Measurements from ENCODE around the gene AMPD3.

The AMPD3 gene

DNA sequence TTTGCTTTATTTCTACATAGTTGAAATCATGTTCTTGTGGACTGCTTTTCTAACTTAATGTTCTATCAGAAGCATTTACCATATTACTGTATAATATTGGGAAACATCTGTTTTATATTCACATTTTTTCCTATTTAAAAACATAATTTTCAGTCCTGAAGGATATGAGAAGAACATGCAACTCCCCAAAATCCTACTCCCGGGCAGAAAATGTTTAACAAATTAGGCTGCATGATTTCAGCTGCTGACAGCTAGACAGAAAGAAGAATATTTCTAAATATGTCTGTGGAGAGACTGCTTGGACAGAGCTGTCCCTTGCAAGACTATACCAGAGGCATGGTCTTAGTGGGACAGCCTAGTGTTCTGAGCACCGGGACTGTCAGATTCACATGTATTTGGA lies 15.7 kb upstream of the AMPD3 start:
- DNase-seq: no peak

DNA sequence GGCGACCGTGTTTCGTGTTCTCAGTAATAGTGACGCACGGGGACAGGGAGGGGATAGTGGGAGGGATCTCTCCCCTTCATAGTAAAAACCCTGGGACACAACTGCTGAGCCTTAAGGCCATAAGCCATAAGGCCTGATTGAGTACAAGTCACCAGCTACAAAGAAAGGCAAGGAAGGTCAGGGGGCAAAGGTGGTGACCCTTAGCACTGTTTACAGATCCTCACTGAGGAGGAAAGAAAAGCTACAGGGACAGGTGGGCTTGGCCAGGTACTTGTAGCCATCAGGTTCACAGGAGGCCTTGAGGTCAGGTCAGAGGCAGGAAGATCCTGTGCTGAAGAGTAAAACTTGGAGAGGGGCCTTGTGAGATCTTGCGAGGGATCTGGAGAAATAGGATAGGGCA lies 15.1 kb upstream of the AMPD3 start:
- DNase-seq: no peak

DNA sequence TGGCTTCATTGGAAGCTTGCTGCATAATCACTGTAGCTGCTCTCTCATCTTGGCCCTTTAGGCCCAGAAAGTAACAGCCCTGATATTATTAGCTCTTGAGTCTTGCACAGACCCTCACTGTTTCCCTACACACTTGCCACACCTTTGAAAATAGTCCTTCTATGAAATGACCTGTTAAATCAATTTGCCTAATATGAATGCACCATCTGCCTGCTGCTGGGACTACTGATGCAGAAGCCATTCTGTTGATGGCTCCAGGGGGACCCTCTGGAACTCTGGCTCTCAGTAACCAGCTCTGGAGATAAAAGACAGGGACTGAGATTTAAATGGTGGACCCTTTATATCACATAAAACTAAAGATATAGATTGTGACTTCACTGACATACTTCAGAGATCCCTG lies 14.7 kb upstream of the AMPD3 start:
- no peak for DNase-seq

DNA sequence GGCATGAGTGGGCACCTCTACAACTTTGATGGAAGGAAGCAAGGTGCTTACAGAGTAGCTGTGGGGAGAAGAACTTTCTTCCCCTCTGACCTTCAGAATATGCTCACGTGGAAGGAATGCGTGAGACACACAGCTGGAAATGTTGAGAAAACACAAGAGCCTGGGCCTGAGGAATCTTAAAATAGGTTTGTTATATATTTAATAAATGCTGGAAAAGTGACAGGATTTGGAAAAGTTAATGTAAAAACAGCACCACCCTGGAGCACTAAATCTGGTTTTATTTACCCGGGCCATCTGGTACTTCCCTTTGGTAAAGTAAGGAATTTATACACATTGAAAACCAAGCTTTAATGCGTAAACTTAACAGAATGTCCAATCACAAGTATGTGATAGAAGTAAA lies 14.0 kb upstream of the AMPD3 start:
- DNase-seq: no peak

DNA sequence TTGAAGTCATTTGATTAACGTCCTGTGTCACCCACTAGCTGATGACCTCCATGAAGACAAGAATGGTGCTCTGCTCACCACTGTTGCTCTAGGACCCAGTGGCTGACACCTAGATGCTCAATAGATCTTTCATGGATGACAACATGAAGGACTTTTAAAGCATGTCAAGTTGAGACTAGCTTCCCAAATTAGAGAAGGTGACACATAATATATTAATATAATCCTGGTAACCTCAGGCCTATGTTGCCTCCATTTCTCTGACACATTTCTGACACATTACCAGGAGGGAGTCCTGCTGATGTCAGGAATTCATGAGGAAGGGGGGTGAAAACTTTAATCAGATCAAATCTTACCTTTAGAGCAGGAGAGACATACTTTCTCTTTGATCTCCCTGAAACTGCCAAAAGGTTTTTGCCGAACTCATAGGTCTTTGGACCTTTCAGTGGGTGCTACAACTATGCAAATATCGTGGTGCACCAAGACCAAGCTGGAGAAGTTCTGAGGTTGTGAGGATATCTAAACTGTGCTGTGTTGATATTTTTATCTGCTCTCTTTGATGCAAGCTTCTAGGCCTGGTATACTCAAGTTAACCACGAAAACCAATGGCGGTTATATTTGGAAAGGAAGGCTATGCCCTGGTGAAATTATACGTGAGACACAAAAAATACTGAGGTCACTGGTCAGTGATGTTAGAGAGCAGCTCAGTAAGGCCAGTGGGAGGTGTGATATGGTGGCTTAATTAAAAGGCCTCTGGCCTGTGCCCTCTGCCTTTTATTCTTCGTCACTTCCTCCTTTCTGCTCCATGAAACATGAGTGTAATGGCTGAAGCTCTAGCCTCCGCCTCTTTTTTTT lies 13.2 kb upstream of the AMPD3 start:
- DNase-seq: no peak

DNA sequence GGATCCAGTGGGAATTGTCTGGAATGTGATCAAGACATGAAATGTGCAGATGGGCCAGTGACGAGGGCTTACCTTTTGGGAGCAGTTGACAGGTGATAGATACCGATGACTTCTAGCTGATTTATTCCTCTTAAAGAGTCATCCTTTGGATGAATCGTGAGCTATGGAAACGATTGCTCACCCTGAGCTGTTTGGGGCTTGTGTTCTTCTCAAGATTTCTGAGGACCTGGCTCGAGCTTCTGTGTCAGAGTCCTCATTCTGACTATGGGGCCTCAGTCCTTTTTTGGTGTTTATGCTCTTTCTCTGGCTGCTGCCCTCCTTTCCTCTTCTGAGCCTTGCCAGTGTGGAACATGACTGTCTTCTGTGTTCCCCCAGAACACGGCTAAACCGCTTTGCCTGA lies 11.9 kb upstream of the AMPD3 start:
- peak in 1 of 2 experiments; percentile 45 for DNase-seq

DNA sequence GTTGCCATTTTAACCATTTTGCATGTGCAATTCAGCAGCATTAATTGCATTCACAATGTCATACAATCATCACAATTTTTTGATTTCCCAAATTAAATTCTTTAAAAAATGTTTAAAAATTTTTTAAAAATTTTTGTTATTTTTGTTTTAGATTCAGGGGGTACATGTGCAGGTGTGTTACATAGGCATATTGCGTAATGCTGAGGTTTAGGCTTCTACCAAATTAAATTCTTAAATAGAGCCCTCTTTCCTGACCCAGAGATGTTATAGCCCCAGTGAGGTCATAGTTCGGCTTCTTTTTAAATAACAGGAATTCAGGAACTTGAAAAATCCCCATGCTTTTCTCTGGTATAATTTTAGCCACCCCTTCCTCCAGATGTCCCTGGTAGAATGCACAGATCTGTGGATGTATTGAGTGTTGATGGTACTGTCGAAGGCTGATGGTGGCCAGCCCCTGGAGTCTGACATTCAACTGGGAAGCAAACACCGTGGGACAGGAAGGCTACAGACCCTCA lies 11.3 kb upstream of the AMPD3 start:
- no peak for DNase-seq

DNA sequence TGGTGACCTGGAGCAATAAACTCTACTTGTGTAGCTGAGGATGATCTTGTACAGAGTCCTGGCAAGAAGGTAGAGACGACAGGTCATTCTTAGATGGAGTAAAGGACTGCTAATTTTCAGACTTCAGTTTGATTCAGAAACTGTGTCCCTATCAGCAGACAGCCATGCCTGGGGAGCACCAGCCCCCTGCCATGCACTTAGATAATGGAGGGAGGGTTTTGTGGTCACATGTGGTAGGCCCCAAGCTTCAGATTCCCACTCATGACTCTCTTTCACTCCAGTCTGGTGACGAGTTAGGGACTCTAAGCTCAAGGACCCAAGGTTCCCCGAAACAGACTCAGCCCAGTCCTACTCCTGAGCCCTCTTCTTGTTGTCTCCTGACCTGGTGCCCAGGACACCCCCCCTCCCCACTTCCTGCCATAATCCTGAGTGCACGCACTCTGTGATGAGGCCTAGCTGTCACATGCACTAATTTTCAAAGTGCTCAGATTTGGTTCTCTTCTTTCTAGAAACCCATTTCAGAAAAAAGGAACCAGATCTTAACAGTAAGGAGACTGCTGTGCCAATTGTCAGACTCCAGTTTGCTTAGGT lies 10.2 kb upstream of the AMPD3 start:
- no peak for DNase-seq

DNA sequence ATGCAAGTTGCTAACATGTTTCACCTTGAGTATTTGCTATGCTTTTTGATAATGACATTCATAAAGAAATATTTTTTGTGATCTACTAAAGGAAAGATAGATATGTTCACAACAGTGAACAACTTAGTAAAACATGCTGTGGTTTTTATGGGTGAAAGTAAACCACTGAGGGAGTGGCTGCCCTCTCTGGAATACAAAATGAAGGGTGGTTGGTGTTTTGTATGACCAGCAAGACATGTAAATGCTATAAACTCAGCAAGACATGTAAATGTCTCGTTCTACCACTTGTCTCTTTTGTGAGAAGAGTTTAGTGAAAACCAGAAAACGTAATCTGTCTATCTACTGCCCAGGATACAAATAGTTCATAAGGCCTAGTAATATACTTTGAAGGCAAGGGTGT lies 7.6 kb upstream of the AMPD3 start:
- no peak for DNase-seq

DNA sequence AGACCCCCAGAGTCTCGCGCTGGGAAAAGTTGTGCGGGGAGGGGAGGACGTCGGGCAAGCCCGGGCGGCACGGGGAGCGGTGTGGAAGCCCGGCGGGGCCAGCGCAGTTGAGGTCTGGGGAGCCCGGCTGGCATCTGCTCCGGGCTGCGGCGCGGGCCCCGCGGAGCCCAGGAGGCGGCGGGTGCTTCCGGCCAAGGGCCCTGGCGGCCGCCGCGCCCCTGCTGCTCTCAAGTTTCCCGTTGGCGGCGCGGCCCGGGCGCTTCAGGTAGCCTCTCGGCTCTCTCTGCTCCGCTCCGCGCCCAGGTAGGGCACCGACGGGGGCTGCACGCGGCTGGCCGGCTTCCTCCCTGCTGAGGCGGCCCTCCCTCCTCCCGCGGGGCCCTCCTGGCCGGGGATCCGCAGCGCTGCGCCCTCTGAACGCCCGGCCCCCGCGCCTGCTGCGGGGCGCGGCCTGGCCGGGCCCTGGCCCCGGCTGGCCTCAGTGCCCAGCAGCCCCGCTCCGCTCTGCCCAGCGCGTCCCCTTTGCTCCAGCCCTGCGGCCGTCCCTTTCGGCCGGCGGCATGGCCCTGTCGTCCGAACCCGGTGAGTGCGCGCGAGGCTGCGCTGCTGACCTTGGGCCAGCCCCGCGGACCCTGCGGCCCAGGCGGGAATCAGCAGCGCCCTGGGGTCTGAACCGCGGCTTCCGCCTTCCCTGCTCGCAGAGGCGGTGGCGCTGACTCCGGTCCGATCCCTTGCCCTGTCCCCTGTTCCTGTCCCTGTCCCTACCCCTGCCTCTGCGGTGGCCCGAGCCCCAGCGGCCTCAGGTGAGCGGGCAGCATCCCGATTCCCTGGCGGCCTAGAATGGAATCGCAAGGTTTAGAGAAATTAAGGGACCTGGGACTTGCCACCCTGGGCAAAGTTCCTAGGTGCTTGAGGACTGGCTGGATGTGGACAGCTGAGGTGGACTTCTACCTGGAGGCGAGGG lies 4.3 kb upstream of the AMPD3 start:
- DNase-seq: peak; percentile 58 to 68

DNA sequence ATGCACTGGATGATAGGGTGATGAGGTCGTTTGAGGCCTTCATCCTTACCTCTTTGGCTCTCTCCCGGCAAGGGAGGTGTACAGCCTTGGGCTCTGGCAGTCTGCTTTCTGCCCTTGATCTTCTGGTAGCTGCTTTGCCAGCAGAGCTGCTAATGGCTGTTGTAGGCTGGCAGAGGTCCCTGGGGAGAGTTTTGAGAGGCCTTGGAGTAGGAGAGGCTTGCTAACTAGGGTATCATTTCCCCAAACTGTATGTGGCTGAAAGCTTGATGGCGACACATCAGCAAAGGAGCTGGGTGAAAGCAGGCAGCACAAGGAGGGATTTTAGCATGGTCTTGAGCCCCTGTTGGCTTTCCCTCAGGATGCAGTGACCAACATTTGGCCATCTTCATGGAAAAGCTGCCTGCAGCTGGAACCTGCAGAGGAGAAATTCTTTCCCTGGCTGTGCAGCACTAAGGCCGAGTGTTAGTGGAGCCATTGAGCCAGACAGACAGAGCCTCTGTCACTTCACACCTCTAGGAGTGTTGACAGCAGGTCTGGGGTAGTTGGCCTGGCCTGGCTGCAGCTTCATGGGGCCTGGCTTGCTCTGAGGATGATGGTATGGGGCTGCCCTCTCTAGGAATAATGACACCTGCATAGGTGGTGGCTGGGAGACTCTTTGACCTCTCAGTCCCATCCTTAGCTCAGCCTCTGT lies 3.5 kb upstream of the AMPD3 start:
- no peak for DNase-seq

DNA sequence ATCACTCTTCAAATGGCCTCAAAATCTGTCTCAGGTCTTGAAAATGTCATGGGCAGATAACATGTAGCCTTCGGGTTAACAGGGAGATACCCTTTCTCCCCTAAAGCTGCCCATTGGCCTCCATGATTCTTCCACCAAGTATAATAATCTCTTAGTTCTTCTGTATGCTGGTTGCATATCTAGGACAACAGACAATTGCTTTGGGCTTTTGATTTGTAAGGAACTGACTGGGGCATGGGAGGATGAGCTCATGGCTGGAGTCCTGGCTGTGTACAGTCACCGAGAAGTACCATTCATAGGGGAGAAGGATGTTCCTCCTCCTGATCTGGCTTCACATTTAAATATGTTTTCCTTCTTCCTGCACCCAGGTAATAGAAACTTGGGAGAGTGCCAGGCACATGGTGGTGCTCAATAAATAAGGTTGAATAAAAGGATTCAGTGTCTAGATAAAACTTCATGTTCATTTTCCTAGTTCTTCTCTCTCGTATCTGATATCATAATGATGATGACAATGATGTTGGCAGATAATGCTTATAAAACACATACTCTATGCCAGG lies 2.8 kb upstream of the AMPD3 start:
- no peak for DNase-seq

DNA sequence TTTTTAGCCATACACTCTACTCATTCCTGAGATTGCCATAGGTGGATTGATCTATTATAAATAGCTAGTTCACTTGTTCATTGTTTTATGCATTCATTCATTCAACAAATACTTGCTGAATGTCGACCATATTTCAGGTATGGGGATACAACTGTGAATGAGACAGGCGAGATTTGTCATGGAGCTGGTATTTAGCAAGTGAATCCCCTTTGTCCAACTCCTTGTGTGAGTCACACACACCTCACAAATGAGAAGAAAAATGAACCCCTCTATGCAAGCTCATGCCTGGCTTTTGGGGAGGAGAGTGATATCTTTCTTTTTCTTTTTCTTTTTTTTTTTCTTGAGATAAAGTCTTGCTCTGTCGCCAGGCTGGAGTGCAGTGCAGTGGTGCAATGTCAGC lies 1.8 kb upstream of the AMPD3 start:
- no peak for DNase-seq

DNA sequence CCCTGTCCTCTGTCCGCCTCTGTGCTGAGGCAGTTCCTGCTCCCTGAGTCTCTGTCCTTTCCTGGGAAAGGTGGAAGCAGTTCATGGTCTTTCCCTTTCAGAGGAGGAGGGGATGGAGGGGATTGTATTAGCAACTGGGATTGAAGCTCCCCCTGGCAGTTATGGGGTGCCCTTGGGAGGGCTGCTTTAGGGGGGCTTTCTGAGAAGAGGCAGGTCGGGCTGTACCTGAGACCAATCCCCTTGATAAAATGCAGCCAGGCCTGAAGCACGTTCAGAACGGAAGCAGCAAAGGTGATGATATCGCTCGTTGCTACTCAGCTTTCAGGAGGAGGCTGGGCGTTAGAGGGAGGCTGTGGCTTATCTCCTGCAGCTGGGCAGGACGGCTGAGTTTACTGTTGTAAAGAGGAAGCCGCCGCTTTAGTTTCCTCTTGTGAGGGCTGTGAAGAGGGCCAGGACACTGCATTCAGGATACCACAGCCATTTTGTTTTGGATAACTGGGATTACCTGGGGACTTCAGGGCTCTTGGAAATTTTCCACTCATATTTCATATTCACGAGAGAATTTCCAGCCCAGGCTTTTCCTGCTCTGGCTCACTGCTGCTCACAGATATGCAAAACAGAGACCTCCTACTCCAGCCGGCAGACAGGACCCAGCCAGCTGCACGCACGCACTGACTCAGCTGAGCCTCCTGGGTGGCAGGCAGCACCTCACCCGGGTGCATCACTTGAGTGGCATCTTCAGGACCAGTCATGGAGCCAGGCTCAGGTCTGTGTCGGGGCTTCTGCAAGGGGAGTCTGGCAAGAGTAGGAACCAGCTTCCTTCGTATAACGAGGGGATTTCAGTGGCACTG lies 798 bp downstream of the AMPD3 start:
- DNase-seq: peak; percentile 77 to 84

DNA sequence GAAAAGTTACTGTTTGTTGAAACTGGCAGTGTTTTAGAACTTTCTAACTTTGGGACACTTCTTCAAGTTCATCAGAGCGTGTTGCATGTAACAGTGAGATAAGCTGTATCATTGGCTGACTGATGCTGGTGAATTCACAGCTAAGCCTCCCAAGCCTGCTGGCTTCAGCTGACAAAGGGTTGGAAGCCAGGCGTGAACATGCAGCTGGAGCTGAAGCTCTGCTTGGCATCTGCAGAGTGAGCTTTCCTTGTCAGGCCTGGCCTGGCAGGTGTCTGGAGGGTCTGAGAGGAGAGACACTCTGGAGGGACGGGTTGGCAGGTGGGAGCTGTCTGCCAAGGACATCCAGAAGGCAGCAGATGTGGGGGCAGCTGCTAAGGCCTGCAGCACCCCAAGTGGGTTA lies 1.5 kb downstream of the AMPD3 start:
- no peak for DNase-seq

DNA sequence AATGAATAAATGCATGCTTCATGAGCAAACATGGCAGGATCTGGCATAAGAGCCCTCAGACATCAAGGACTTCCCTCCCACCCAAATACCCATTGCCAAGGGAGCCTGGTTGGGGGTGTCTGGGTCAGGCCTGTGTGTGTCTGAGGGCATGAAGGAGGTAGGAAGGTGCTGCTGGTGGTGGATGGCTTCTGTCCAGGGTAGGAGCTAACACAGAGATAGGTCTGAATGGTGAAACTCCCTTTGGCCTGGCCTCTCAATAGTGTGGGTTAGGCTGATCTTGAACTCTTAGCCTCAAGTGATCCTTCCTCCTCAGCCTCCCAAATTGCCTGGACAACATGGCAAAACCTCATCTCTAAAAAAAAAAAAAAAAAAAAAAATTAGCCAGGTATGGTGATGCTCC lies 2.8 kb downstream of the AMPD3 start:
- no peak for DNase-seq

DNA sequence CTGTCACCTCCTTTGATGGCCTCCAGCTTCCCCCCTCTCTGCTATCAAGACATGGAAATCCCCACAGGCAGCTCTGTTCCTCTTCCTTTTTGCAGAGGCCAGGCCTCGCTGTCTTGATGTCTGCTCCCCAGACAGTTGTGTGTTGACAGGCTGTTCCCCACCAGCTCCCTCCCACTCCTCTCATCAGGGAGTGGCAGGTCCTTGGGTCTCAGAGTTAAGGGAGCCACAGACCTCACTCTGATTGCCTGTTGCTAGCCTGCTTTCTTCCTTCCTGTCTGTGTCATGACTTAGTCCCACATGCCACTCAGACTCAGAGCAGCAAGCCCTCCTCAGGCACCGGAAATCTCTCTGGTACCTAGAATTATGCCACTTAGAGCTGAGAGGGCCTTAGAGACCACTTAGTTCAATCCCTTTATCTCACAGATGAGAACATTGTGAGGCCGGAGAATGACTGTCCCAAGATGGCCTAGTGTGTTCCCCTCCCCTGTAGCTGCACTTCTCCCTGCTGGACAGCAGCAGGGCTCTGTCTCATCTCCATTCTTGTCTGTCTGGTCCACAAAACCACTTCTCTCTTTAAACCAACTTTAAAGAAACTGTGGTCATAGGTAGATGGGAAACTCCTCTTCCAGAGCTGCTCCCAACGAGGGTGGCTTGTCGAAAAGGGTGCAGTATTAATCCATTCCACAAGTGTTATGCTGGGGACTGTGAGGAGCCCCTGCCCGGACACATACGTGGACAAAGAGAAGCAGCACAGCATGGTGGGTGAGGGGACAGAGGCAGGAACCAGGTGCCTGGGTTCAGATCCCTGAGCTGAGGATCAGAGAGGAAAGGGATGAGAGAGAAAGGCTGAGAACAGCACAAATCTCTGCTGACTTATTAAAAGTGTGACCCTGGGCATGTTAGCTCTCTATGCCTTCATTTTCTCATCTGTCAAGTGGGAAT lies 4.2 kb downstream of the AMPD3 start:
- DNase-seq: peak; percentile 54 to 68

DNA sequence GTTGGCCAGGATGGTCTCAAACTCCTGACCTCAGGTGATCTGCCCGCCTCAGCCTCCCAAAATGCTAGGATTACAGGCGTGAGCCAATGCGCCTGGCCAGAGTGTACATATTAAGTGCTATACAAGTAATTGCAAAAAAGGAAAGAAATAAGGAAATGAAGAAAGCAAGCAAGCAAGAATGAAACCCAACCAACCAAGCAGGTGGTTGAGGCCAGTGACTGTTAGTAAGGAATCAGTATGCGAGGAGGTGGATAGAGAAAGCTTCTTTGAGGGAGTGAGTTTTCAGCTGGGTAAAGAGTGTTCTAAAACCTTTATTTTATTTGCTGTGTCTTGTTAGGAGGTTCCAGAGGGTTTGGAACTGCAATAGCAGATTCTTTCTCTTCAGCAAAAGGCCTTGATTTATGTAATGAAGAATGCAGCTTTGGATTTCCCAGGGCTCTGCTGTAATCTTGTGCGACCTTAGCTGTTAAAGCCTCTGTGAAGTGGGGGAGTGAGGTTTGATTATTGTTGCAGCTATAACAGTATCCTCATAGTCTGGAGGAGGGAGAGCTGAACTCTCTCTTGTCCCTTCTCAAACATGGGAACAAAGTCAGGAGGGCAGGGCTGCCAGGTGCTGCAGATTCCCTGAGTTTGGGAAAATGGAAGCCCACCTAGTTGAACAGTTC lies 5.7 kb downstream of the AMPD3 start:
- no peak for DNase-seq

DNA sequence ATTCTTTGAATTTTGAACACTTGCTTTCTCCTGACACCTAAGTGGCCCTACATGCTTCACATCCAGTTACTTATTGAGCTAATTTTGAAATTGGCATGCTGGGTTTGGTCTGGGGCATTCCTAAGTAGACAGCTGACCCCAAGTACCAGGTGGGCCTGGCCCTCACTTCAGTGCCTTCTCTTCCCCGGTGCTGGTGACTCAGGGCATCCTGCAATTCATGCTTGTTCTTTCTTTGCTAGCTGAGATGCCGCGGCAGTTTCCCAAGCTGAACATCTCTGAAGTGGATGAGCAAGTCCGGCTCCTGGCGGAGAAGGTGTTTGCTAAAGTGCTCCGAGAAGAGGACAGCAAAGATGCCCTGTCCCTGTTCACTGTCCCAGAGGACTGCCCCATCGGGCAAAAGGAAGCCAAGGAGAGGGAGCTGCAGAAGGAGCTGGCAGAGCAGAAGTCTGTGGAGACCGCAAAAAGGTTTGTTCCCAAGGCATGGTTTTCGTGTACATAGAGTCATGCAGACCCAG lies 6.3 kb downstream of the AMPD3 start:
- no peak for DNase-seq
